ENCODE measurements around the gene OR52K1. TPM values are rescaled to one million over a fixed set of nuclear protein-coding genes. Genes with fewer than 3 reads are reported as not detected.

OR52K1 gene
- polyA plus RNA-seq, 1 of the 3 experiments (the other 2 are of a cell fraction), result not detected

DNA sequence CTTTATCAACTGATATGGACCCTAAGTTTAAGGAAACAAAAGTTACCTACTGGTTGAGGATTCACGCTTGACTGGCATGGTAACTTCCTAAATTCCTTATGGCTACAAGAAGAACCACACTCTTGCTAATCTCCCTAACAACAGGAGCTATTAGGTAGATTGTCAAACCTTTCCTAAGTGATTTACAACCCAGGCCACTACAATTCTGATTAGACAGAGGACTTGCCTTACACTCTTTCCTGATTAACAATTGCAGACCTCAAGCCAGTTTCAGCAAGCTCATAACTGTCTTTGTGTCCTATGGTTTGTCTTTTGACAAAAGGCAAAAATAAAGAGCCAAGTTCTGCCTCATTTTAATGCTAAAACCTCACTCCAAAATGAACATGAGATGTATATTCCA lies 17.0 kb upstream of the OR52K1 start:
- ChIA-PET CTCF (interaction anchor here (2.5 kb wide), 1 partner anchor 278 kb away, joined by 7 read pairs; no protein-coding TSS in a partner anchor), POLR2A (no interaction called here)
- no peak overlapping the region for H3K4me2 ChIP-seq
- no peak overlapping the region for H3K9ac ChIP-seq
- H3K27ac ChIP-seq (ENCODE audit: low read depth in 2 of 2, low read length in 1 of 2), result no peak overlapping the region
- no peaks in the 10 kb centered on the region for H3K9me3 ChIP-seq
- TF ChIP-seq MXI1 (IDR thresholded peaks at IDR 0.05; ENCODE audit: low read depth, low read length) (no peak), EZH2phosphoT487 (IDR thresholded peaks at IDR 0.05; ENCODE audit: borderline replicate concordance, low read depth) (no peak), MEF2A (IDR thresholded peaks at IDR 0.05; ENCODE audit: borderline replicate concordance, low read depth) (no peak), JUND (IDR thresholded peaks at IDR 0.05) (no peak), RXRA (IDR thresholded peaks at IDR 0.05; ENCODE audit: borderline replicate concordance, low read depth) (no peak), NFIC (IDR thresholded peaks at IDR 0.05; ENCODE audit: borderline replicate concordance) (no peak), CHD2 (IDR thresholded peaks at IDR 0.05; ENCODE audit: low read length, partially characterized antibody) (no peak)
- TF ChIP-seq, protein P1, sequence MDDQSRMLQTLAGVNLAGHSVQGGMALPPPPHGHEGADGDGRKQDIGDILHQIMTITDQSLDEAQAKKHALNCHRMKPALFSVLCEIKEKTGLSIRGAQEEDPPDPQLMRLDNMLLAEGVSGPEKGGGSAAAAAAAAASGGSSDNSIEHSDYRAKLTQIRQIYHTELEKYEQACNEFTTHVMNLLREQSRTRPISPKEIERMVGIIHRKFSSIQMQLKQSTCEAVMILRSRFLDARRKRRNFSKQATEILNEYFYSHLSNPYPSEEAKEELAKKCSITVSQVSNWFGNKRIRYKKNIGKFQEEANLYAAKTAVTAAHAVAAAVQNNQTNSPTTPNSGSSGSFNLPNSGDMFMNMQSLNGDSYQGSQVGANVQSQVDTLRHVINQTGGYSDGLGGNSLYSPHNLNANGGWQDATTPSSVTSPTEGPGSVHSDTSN (IDR thresholded peaks at IDR 0.05), result no peak
- TF ChIP-seq, protein P2, sequence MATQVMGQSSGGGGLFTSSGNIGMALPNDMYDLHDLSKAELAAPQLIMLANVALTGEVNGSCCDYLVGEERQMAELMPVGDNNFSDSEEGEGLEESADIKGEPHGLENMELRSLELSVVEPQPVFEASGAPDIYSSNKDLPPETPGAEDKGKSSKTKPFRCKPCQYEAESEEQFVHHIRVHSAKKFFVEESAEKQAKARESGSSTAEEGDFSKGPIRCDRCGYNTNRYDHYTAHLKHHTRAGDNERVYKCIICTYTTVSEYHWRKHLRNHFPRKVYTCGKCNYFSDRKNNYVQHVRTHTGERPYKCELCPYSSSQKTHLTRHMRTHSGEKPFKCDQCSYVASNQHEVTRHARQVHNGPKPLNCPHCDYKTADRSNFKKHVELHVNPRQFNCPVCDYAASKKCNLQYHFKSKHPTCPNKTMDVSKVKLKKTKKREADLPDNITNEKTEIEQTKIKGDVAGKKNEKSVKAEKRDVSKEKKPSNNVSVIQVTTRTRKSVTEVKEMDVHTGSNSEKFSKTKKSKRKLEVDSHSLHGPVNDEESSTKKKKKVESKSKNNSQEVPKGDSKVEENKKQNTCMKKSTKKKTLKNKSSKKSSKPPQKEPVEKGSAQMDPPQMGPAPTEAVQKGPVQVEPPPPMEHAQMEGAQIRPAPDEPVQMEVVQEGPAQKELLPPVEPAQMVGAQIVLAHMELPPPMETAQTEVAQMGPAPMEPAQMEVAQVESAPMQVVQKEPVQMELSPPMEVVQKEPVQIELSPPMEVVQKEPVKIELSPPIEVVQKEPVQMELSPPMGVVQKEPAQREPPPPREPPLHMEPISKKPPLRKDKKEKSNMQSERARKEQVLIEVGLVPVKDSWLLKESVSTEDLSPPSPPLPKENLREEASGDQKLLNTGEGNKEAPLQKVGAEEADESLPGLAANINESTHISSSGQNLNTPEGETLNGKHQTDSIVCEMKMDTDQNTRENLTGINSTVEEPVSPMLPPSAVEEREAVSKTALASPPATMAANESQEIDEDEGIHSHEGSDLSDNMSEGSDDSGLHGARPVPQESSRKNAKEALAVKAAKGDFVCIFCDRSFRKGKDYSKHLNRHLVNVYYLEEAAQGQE (IDR thresholded peaks at IDR 0.05; ENCODE audit: low read depth, low read length), result no peak
- TF ChIP-seq, protein P3, sequence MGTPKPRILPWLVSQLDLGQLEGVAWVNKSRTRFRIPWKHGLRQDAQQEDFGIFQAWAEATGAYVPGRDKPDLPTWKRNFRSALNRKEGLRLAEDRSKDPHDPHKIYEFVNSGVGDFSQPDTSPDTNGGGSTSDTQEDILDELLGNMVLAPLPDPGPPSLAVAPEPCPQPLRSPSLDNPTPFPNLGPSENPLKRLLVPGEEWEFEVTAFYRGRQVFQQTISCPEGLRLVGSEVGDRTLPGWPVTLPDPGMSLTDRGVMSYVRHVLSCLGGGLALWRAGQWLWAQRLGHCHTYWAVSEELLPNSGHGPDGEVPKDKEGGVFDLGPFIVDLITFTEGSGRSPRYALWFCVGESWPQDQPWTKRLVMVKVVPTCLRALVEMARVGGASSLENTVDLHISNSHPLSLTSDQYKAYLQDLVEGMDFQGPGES (IDR thresholded peaks at IDR 0.05; ENCODE audit: low read depth, low read length), result no peak
- no peaks in the 10 kb centered on the region for H3K27me3 ChIP-seq (ENCODE audit: insufficient read depth)
- WGBS (ENCODE audit: low lambda C conversion rate), result 31% methylated on average over 1 of the region's 1 CpG
- no peak for DNase-seq
- no peak overlapping the region for H2AFZ ChIP-seq (ENCODE audit: low read depth)
- H3F3A ChIP-seq (replicated peaks; ENCODE audit: insufficient read depth), result no peaks in the 10 kb centered on the region
- H3K79me2 ChIP-seq (ENCODE audit: insufficient read depth), result no peaks in the 10 kb centered on the region
- H3K36me3 ChIP-seq (replicated peaks in 1 of 2; ENCODE audit: control insufficient read depth in 1 of 2, insufficient read depth in 2 of 2, low read length in 1 of 2), result no peaks in the 10 kb centered on the region
- no peaks in the 10 kb centered on the region for H3K9me2 ChIP-seq
- H3K4me3 ChIP-seq (ENCODE audit: low read depth in 2 of 2, low read length in 1 of 2), result no peak overlapping the region
- H4K20me1 ChIP-seq (ENCODE audit: insufficient read depth), result no peaks in the 10 kb centered on the region
- H3K4me1 ChIP-seq (ENCODE audit: control insufficient read depth in 1 of 2, insufficient read depth in 2 of 2, low read depth in 1 of 2, low read length in 1 of 2), result no peaks in the 10 kb centered on the region
